Ammon's horn (tissue), 1 donor: ENCODE results near the gene SUPT3H.

Experiments
- DNase-seq: peaks from one replicate; pipeline ENCODE4 v3.0.0-alpha.2; 2016; ENCODE audit warnings: low spot score

SUPT3H gene

DNA sequence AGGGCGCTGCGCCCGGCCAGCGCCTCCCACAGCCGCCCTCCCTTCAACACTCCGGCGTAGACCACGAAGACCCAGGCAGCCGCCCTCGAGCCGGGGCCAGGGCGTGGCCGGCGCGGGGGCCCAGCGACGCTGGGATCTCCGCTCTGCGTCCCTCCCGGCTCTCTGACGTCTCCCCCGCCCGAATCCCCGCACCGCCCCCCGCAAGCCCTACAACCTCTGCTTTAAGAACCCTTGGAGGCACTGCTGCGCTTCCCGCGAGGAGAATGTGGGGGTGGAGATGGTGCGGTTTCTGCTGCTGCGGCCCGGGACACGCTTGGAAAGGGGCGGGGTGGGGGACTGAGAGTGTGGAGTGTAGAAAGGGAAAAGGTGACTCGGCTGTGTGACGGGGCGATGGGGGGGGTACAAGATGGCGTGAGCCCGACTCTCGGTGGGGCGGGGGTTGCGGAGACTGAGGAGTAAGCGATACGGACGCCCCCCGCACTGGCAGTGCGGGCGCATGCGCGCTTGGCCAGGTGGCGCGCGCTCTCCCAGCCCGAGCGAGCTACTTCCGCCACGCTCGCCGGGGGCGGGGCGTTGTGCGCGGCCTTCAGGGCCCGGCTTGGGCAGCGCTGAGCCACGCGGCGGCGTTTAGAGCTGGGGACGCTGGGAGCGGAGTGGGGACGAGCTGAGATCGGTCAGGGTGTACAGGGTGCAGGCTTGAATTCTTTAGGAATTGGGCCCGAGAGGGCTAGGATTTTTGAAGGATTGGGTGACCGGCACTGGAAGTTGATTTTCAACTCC is at the start of gene SUPT3H:
Gene SUPT3H, minus strand, starts transcription at position 381 of the 780 bp plus-strand sequence.
- peak; percentile 93 for DNase-seq

DNA sequence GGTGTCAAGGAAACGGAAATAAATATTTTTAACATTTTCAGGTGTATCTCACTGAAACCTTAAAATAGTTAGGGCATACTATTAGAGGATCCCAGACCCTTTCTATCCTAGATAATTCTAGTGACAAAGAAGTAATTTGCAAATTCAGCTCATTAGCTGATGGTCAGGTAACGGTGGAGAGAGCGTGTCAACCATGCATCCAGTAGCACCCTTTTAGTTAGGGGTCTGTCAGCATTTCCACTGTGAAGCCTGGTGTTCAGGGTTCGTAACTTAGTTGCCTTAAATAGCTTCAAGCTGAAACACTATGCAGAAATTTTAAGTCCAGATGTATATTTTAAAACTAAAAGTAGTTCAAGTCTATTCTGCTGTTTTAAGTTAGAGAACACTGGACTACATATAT is 48.5 kb upstream of the SUPT3H start:
- DNase-seq, result no peak

DNA sequence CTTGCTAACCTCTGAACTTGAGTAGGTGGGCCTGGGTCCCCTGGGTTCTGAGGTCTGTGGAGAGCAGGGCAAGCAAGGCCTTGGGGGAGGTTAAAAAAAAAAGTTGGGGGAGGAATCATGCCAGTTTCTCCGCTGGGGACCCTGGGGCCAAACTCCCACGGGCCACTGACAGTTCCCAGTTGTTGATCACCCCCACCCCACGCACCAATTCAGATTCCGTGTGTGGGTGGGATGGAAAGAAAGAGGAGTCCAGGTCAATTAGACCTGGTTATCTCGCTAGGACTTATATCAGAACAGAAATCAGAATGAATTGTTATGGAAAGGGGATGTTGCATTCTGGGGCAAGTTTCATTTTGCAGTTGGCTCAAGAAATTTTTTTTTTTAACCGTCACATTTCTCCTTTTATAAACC is 46.7 kb upstream of the SUPT3H start:
- no peak for DNase-seq

DNA sequence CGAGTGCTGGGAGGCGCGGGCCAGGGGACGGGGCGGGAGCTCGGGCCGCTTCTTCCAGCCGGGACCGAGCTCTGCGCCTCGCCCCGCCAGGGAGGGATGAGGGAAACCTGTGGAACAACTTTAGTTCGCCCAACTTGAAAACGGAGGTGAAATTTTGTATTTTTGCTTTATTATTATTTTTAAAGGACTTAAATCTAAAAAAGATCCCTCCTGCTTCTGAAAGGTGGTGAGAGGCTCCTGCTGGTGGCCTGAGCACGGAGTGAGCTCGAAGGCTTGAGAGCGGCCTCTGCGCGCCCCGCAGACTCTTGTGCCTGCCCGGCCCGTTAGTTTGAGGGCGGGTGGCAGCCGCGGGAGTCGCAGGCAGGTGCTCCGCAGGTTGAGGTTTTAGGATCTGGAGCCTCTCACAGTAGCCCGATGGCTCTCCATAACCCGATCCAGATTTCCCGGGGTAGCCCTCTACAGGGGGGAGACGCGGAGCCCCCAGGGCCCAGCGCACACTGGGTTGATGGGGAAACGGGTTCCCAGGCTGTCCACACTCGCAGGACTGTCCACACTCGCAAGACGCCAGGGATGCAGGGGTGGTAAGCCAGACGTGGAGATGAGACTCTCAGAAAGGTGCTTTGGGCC is 46.2 kb upstream of the SUPT3H start:
- DNase-seq, result no peak

DNA sequence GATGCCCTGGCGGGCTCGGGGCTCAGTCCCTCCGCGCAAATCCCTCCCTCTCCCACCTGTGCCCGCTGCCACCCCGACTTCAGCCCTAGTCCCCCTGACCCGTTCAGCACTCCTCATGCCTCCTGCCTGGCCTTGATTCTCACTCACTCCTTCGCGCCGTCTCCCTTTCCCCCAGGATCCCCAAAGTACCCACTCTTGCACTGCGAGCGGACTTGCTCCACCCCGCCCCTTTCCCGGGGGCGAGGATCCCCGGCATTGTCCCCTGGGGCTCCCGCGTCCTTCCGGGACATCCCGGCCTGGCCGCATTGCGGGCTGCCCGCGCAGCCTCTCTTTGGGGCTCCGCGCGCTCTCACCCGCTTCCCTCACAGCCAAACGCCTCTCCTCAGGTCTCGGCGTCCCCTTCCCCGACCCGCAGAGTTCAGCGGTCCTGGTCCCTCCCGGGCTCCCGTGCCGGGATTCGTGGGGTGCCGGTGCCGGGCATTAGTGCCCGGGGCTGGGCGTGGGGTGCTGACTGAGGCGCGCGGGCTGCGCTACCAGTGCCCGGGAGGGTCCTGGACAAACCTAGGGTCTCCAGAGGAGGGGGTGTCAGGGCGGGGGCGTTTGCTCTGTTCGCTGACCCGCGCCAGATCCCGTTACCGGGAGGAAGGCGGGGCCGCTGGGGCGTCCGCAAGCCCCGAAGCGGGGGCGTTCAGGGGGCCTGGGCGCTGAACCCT is 45.5 kb upstream of the SUPT3H start:
- DNase-seq, result peak; percentile 15

DNA sequence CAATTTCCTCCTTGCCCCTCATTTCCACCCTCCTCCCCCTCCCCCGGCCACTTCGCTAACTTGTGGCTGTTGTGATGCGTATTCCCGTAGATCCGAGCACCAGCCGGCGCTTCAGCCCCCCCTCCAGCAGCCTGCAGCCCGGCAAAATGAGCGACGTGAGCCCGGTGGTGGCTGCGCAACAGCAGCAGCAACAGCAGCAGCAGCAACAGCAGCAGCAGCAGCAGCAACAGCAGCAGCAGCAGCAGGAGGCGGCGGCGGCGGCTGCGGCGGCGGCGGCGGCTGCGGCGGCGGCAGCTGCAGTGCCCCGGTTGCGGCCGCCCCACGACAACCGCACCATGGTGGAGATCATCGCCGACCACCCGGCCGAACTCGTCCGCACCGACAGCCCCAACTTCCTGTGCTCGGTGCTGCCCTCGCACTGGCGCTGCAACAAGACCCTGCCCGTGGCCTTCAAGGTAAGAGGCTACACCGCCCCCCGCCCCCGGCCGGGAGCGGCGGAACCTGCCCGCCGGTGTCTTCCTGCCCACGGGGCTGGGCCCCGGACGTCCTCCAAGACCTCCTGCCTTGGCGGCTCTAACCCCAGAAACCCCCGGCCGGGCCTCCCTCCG is 44.9 kb upstream of the SUPT3H start:
- peak; percentile 31 for DNase-seq

DNA sequence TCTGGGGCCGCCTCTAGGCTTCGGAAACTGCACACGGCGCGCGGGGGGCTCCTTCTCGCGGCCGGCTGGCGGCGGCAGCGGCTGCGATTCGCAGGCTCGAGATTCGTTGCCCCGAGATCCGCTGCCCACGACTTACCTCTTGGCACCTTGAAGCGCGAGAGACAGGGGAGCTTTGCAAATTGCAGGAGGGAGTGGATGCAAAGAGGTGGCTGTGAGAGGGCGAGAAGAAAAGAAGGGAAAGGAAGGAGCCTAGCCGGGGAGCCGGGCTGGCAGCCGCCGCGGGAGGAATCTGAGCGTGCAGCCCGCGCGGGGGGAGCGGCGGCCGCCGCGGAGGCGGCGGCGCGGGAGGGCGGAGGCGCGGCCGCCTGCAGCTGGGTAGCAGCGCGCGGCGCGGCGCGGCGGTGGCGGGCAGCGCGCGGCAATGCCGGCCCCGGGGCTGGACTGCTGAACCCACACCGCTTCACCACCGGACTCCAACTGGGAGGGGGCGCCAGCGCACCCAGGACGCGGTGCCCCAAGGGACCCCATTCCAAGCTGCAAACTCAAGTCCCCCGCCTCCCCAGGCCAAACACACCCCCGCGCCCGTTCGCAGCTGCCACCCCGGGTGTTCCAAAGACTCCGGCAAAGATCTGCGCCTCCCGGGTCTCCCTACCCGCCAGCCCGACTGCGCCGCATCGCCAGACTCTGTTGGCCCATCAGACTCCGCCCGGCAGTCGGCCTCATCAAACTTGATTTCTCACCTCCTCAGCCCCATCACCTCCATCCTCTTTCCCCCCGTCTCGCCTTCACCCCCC is 44.2 kb upstream of the SUPT3H start:
- DNase-seq, result peak; percentile 77

DNA sequence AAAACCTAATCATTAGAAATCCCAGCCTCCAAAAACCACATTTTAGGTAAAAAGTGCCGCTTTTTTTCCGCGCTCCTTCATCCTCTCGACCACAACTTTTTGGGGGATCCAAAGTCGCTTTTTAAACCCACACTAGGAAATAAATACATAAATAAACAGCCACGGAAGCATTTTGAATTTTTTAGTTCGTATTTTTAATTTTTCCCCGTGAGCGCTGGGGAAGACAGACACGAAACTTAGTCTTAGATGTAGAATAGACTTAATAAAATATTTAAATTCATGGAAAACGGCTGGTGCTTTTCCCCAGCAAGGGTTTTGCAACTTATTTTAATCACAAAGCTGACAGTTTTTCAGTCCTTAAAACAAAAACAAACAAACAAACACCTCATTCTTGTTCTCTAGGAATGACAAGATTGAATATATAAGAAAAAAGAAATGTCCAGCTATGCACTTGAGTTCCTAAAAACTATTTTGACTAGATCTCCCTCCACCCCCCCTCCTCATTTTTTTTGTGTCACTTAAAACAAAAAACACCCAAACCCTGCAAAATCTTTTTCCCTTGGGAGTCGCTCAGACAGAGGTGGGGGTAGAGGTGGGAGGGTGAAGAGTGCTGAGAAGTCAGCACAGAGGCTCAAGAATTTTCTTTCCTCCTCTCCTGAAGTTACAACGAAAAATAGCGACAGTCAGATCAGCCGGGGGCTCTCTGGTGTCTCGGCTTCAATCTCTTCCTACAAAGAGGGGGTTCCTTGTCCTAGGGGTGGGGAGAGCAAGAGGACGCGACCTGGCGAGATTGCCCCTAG is 43.4 kb upstream of the SUPT3H start:
- no peak for DNase-seq

DNA sequence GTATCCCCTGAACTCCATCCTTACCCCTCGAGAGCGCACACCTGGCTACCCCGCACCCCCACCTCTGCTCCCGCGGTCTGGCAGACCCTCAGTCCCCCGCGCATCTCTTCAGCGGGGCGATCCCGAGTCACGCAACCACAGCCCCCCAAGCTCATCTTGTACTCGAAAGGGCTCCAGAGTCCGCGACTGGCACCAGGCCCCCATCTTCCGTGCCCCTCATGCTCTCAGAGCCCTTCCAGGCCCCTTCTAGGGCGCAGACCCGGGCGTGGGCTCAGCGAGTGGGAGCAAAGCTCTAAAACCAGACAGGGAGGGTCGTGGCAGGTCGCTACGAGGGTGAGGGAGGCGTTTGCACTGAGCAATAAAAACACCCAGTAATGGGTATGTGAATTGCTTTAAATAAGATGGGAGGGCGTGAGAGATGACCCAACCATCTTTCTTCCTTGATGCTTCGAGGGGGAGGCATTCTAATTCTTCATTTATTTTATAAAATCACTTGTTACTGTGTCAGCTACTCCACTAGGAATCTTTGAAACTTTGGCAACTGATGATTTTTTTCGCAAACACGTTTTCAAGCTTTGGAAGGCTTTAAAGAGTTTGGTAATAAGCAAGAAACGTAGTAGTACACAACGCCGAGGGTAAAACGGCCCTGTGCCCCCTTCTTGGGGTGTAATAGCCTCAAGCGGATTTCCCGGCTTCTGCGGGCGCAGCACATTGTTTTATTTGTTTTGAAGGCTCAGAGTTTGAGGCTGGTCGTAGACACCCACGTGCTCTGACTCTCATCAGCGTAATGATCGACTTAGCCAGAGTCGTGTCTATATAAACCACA is 42.6 kb upstream of the SUPT3H start:
- peak; percentile 27 for DNase-seq

DNA sequence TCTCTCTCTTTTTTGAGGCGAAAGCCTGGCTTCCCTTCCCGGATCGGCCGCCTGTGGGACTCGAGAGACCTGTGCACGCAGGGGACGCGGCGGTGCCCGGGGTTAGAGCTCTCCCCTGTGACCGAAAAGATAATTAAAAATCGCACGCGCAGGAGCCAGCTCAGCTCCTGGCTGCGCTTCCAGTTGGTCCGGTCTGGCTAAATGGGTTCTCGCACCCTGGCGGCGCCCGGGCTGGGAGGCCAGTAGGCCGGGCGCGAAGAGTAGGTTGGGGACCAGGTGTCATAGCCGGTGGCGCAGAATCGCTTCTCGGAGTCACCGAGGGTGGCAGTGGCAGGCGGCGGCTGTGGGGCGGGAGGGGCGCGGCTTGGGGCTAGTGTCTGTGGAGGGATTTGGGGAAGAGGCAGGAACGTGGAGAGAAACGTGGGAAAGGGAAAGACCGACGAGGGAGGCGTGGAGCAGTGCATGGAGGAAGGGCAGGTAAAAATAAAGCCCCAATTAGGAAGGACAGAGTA is 41.9 kb upstream of the SUPT3H start:
- DNase-seq, result peak; percentile 63

DNA sequence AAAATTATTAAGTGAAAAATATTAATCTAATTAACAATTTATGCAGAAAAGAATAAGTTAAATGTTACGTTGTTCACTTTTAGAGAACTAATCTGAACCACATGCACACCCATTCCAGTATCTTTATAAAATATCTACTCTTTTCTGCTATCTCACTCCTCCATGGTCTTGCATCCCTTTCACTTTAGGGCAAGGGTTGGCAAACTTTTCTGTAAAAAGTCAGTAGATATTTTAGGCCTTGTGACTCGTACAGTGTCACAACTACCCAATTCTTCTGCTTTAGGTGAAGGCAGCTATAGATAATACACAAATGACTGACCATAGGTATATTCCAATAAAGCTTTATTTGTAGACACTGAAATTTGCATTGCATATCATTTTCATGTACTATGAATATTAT is 39.7 kb upstream of the SUPT3H start:
- DNase-seq, result no peak

DNA sequence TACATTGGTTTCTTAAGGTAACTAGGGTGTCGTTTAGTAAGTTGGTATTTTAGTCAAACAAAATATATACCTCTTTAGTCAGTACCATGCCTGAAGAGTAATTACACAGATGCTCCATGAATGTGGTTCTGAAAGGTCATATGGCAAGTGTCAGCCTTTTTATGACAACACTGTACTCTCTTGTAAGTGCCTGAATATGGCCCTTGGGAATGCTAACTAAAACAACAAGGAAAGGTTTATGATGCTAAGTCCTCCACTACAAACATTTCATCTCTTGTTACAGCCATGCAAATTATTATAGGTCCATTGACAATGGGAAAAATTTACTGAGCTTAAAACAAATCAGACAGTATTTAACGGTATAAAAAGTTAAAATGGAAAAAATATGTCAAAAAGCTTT is 39.0 kb upstream of the SUPT3H start:
- DNase-seq, result no peak

DNA sequence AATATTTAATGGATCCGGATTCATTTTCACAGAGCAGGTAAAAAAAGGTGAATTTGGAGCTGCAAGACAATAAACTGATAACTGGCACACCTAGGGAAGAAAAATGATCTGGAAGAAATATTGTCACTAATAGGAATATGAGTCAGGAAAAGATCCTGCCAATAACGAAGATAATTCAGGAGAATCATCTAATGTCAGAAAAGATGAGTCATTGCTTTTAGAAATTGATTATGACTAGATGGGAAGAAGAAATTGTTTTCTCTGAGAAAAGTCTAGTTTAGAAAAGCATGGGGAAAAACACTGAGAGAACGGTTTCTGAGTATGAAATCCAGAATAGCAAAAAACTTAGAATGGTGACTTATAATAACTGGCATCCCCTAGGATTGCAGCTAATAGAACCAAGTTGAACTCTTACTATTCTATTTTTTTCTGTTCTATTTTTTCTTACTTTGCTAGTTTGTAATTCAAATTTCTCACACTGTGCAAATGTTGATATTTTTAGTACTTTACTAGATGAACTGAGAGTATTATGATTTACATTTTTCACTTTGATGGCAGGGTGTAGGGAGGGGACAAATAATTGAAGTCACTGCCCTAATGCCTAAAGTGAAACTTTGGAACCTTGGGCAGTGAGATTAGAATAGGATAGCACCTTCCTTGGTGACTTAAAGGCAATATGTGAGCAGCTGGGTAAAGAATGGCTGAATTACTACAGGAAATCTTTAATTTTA is 38.2 kb upstream of the SUPT3H start:
- no peak for DNase-seq

DNA sequence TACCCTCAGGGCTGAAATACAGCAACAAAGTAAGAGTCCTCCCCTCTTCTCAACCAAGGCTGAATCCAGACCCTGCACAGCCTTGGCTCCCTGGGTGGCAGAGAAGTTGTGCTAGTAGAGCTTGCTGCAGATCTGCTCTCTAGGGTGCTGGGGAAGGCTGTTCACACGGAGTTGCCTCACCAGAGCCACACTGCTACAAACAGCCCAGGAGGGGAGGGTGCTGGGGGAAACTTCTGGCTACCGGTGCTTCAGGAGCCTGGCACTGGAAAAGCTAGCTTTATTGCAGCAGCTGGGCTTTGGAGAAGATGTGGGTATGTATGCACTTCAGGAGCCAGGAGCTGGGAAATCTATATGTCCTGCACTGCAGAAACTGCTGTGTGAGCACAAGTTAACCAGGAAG is 37.6 kb upstream of the SUPT3H start:
- no peak for DNase-seq

DNA sequence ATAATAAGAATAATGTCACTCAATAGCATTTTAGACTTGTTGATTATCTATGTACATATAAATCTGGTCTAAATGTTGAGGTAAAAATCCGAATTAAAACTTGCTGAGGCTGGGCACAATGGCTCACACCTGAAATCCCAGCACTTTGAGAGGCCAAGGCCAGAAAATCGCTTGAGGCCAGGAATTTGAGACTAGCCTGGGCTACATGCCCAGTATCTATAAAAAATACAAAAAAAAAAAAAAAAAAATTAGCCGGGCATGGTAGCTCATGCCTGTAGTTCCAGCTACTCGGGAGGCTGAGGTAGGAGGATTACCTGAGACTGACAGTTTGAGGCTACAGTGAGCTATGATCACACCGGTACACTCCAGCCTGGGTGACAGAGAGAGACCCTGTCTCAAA is 34.2 kb upstream of the SUPT3H start:
- no peak for DNase-seq

DNA sequence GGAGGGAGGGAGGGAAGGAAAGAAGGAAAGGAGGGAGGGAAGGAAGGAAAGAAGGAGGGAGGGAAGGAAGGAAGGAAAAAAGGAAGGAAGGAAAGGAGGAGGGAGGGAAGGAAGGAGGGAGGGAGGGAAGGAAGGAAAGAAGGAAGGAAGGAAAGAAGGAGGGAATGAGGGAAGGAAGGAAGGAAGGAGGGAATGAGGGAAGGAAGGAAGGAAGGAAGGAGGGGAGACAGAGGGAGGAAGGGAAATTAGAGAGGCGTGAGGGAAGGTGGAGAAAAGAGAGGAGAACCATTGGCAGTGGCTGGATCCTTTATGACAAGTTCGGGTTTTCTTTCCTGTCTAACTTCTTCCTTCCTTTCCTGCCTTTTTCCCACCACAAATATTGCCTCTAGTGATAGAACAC is 22.3 kb upstream of the SUPT3H start:
- no peak for DNase-seq

DNA sequence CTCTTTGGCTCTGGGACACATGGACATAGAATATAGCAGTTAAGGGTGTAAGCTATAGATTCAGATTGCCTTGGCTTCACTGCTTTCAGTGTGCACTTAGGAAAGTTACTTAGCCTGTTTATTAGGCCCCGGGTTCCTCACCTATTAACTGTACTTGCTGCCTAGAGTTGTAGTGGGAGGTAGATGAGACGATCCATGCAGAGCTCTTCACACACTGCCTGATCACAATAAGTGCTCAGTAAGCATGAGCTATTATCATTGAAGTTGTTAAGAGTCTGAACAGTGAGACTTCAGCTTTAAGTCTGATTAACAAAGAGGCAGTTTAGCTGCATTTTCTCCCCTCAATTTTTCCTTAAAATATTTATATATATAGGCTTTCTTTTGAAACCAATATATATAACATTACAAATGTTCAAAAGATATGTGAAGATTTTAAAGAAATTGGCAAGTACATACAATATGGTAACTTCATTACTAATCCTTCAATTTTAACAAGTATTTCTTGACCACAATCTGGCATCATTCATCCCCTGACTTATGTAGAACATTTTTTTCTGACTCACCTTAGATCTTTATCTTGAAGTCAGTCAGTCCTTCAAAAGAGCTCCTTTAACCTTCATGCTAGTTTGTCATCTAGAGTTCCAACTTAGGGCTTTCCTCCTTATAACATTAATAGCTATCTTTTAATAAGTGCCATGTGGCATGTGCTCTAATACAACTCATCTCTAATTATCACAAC is 20.5 kb upstream of the SUPT3H start:
- DNase-seq, result no peak

DNA sequence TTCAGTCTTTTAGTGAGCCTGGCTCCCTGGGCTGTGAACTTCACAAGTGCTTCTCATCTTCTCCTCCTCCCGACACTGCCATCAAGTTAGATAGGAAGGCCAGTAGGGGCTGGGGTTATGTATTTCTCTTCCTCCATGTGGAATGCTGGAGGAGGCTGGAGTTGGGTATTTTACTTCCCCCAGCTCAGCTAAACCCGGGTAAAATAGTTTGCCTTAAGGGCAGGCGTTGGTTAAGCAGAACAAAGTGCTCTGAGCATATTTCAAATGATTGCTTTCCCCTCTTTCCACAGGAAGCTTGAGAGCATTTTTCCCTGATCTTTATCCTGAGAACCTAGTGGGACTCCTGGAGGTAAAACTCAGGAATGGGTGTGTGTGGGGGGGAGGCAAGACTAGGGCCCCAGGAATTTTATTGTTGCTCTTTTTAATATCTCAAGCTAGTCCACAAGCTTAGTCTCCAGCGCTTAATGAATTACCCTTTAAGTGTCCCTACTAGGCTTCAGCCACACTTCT is 16.9 kb upstream of the SUPT3H start:
- no peak for DNase-seq
